Osteoblast (primary cell): Measurements from ENCODE around the gene RGN. TPM values are rescaled to one million over a fixed set of nuclear protein-coding genes. Genes with fewer than 3 reads are reported as not detected.

ENCODE experiments used
- DNase-seq: peaks from one replicate; pipeline ENCODE4 v3.0.0; 2011; ENCODE audit warnings: low spot score, mixed read lengths; ENCODE audit not compliant: insufficient read length; ENCODE audit errors: missing footprints
- H2AFZ ChIP-seq: 2 replicates; pipeline ENCODE4 v1.6.0; 2011; ENCODE audit warnings: mild to moderate bottlenecking, low read length
- H3K27ac ChIP-seq: 2 replicates; pipeline ENCODE4 v1.5.1; 2011; ENCODE audit warnings: mild to moderate bottlenecking, low read depth, low read length, moderate library complexity
- H3K27me3 ChIP-seq: 2 replicates; pipeline ENCODE4 v1.6.0; 2012; ENCODE audit warnings: mild to moderate bottlenecking, control low read depth, inconsistent platforms, low read length, moderate library complexity; ENCODE audit not compliant: insufficient read depth
- H3K36me3 ChIP-seq: 2 replicates; pipeline ENCODE4 v1.5.1; 2011; ENCODE audit warnings: mild to moderate bottlenecking, low read length, control low read depth, moderate library complexity; ENCODE audit not compliant: insufficient read depth
- H3K4me1 ChIP-seq: 2 replicates; pipeline ENCODE4 v1.5.1; 2011; ENCODE audit warnings: mild to moderate bottlenecking, low read length, control low read depth, moderate library complexity; ENCODE audit not compliant: insufficient read depth
- H3K4me2 ChIP-seq: 2 replicates; pipeline ENCODE4 v1.6.0; 2011; ENCODE audit warnings: mild to moderate bottlenecking, low read length; ENCODE audit not compliant: insufficient read depth
- H3K4me3 ChIP-seq: fragments of 200-600 bp; sonication (generic); 3 replicates; pipeline ENCODE4 v1.5.1; 2012; ENCODE audit warnings: mild to moderate bottlenecking, low read length, inconsistent platforms; ENCODE audit not compliant: insufficient read depth
- H3K79me2 ChIP-seq: 2 replicates; pipeline ENCODE4 v1.6.0; 2012; ENCODE audit warnings: mild to moderate bottlenecking, low read length, control low read depth, inconsistent platforms; ENCODE audit not compliant: insufficient read depth
- H3K9me3 ChIP-seq: 2 replicates; pipeline ENCODE4 v1.5.1; 2011; ENCODE audit warnings: low read depth, low read length, control low read depth
- H4K20me1 ChIP-seq: 2 replicates; pipeline ENCODE4 v1.6.0; 2012; ENCODE audit warnings: mild to moderate bottlenecking, low read length, control low read depth; ENCODE audit not compliant: insufficient read depth
- small RNA-seq: library from RNA; depleted of rRNA; stranded (forward); fragments of <200 nt; gene quantifications from one replicate; pipeline ENCODE3, GENCODE V24; 2012
- total RNA-seq: library from RNA; depleted of rRNA; stranded (reverse); fragments of >200 nt; gene quantifications from 2 replicates; pipeline ENCODE4 v1.2.3, GENCODE V29; 2012
- TF ChIP-seq, protein P1 (sequence below): IDR thresholded peaks from 2 replicates; pipeline ENCODE4 v1.5.1; 2011; ENCODE audit warnings: mild to moderate bottlenecking, low read depth, low read length, moderate library complexity; ENCODE audit errors: extremely low read depth

Gene RGN
- total RNA-seq, 1 donor: 2.5 TPM

DNA sequence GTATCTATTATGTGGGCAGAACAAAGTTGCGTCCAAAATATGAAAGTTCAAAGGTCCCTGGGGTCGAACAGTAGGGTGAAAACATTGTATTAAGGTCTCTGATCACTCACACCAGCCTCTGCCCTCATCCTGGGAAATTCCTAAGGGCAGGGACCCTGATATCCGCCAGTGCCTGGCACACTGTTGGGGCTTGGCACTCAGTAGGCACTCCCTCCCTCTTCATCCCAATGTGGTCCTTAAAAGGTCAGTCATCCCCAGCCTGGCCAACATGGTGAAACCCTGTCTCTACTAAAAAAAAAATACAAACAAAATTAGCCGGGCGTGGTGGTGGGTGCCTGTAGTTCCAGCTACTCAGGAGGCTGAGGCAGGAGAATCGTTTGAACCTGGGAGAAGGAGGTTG lies 59.9 kb downstream of the RGN start:
- TF ChIP-seq, protein P1, sequence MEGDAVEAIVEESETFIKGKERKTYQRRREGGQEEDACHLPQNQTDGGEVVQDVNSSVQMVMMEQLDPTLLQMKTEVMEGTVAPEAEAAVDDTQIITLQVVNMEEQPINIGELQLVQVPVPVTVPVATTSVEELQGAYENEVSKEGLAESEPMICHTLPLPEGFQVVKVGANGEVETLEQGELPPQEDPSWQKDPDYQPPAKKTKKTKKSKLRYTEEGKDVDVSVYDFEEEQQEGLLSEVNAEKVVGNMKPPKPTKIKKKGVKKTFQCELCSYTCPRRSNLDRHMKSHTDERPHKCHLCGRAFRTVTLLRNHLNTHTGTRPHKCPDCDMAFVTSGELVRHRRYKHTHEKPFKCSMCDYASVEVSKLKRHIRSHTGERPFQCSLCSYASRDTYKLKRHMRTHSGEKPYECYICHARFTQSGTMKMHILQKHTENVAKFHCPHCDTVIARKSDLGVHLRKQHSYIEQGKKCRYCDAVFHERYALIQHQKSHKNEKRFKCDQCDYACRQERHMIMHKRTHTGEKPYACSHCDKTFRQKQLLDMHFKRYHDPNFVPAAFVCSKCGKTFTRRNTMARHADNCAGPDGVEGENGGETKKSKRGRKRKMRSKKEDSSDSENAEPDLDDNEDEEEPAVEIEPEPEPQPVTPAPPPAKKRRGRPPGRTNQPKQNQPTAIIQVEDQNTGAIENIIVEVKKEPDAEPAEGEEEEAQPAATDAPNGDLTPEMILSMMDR: no peak
- Histone ChIP-seq H2AFZ (no peak overlapping the region), H3K27me3 (no peaks in the 10 kb centered on the region), H3K4me3 (no peak overlapping the region), H3K27ac (no peak overlapping the region), H3K4me2 (no peak overlapping the region), H3K36me3 (no peaks in the 10 kb centered on the region), H3K4me1 (peaks cover 3% of the 10 kb centered on the region), H4K20me1 (peaks cover 2% of the 10 kb centered on the region), H3K9me3 (no peaks in the 10 kb centered on the region), H3K79me2 (no peaks in the 10 kb centered on the region)
- no peak for DNase-seq

Small RNAs within 50 kb of the gene (small RNA-seq; reads per million reads assigned to genes)
- not detected for gene RNU12-2P
- gene RNU6-1189P: not detected

Other genes with a start within 250 kb of the RGN start
- 18.6 and 19.5 TPM in 2 replicates for gene RP2, start 241.4 kb upstream of the RGN start, total RNA-seq
- gene JADE3, start 166.0 kb upstream of the RGN start, total RNA-seq: 4.7 and 5.0 TPM in 2 replicates
- gene NDUFB11, start 66.3 kb downstream of the RGN start, total RNA-seq: 43.1 and 45.4 TPM in 2 replicates
- 29.2 and 32.9 TPM in 2 replicates for gene RBM10, start 66.8 kb downstream of the RGN start, total RNA-seq
- gene UBA1, start 115.4 kb downstream of the RGN start, total RNA-seq: 142 and 150 TPM in 2 replicates
- 61.2 and 65.4 TPM in 2 replicates for gene CDK16, start 140.2 kb downstream of the RGN start, total RNA-seq
- 28.2 and 31.8 TPM in 2 replicates for gene USP11, start 154.6 kb downstream of the RGN start, total RNA-seq